HEK293 (cell line): ENCODE data around the gene CXCL8.

Source experiments
- CTCF ChIA-PET: fragments of 350-600 bp; formaldehyde crosslinking; extraction: SDS; loops from one replicate; lab custom pipeline; 2021; ENCODE audit warnings: antibody characterized with exemption; lab: Yijun Ruan, JAX
- POLR2A ChIA-PET: fragments of 300-600 bp; formaldehyde crosslinking; extraction: SDS; loops from one replicate; lab custom pipeline; 2020; ENCODE audit warnings: antibody characterized with exemption, inconsistent platforms; lab: Yijun Ruan, JAX
- H3K27ac ChIP-seq: fragments of 200-500 bp; sonication (Bioruptor generic); 2 replicates; pipeline ENCODE4 v1.5.1; 2014; ENCODE audit warnings: low read depth, low read length, control low read depth, inconsistent platforms; ENCODE audit errors: extremely low read depth
- H3K36me3 ChIP-seq, 2 experiments: fragments of 200-500 bp in 1 of 2; sonication (Bioruptor generic) in 1 of 2; 1 replicate in 1 of 2; 2 replicates in 1 of 2; pipeline ENCODE4 v1.5.1; 2014 to 2017; ENCODE audit warnings: inconsistent platforms in 2 of 2, low read length in 2 of 2; ENCODE audit not compliant: control insufficient read depth in 2 of 2, insufficient read depth in 1 of 2
- H3K4me1 ChIP-seq: fragments of 200-500 bp; sonication (Bioruptor generic); 2 replicates; pipeline ENCODE4 v1.5.1; 2014; ENCODE audit warnings: mild to moderate bottlenecking, low read length, inconsistent platforms; ENCODE audit not compliant: control insufficient read depth, insufficient read depth
- H3K4me3 ChIP-seq: 2 replicates; pipeline ENCODE4 v1.5.1; 2011; ENCODE audit warnings: low read depth, mild to moderate bottlenecking, control low read depth, low read length, moderate library complexity
- H3K9me3 ChIP-seq: fragments of 200-500 bp; sonication (Bioruptor generic); 2 replicates; pipeline ENCODE4 v1.5.1; 2014; ENCODE audit warnings: low read depth, low read length, inconsistent platforms; ENCODE audit not compliant: control insufficient read depth, insufficient read depth
- GLI4 ChIP-seq: fragments of 450-650 bp; formaldehyde crosslinking; IDR thresholded peaks from 2 replicates; pipeline ENCODE4 v1.5.1; 2016; ENCODE audit warnings: missing biosample characterization, missing genetic modification characterization
- GLIS1 ChIP-seq: fragments of 450-650 bp; formaldehyde crosslinking; IDR thresholded peaks from 2 replicates; pipeline ENCODE4 v1.5.1; 2016; ENCODE audit warnings: missing biosample characterization, missing genetic modification characterization
- REPIN1 ChIP-seq: fragments of 450-650 bp; formaldehyde crosslinking; IDR thresholded peaks from 2 replicates; pipeline ENCODE4 v1.5.1; 2017; ENCODE audit warnings: missing biosample characterization, missing genetic modification characterization, low read depth
- SCRT2 ChIP-seq: fragments of 450-650 bp; formaldehyde crosslinking; IDR thresholded peaks from 2 replicates; pipeline ENCODE4 v1.5.1; 2016; ENCODE audit warnings: missing biosample characterization, missing genetic modification characterization
- TRIM28 ChIP-seq: IDR thresholded peaks from 2 replicates; pipeline ENCODE4 v1.6.1; 2011; ENCODE audit warnings: low read length, control low read depth, borderline replicate concordance
- ZIC2 ChIP-seq: fragments of 450-650 bp; formaldehyde crosslinking; IDR thresholded peaks from 2 replicates; pipeline ENCODE4 v1.5.1; 2016; ENCODE audit warnings: missing biosample characterization, missing genetic modification characterization
- ZNF10 ChIP-seq: fragments of 450-650 bp; formaldehyde crosslinking; IDR thresholded peaks from 2 replicates; pipeline ENCODE4 v1.5.1; 2017; ENCODE audit warnings: missing biosample characterization, missing genetic modification characterization
- ZNF114 ChIP-seq: fragments of 450-650 bp; formaldehyde crosslinking; IDR thresholded peaks from 2 replicates; pipeline ENCODE4 v1.5.0; 2017; ENCODE audit warnings: missing biosample characterization, missing genetic modification characterization
- ZNF2 ChIP-seq: fragments of 450-650 bp; formaldehyde crosslinking; IDR thresholded peaks from 2 replicates; pipeline ENCODE4 v1.5.1; 2016; ENCODE audit warnings: missing biosample characterization, missing genetic modification characterization
- ZNF214 ChIP-seq: fragments of 450-650 bp; formaldehyde crosslinking; IDR thresholded peaks from 2 replicates; pipeline ENCODE4 v1.5.1; 2017; ENCODE audit warnings: missing biosample characterization, mild to moderate bottlenecking, missing genetic modification characterization, borderline replicate concordance
- ZNF223 ChIP-seq: fragments of 450-650 bp; formaldehyde crosslinking; IDR thresholded peaks from 2 replicates; pipeline ENCODE4 v1.5.1; 2016; ENCODE audit warnings: missing biosample characterization, missing genetic modification characterization
- ZNF529 ChIP-seq: fragments of 450-650 bp; formaldehyde crosslinking; IDR thresholded peaks from 2 replicates; pipeline ENCODE4 v1.5.1; 2017; ENCODE audit warnings: missing genetic modification characterization, missing biosample characterization; ENCODE audit not compliant: insufficient replicate concordance
- ZNF621 ChIP-seq: fragments of 450-650 bp; formaldehyde crosslinking; IDR thresholded peaks from 2 replicates; pipeline ENCODE4 v1.5.1; 2017; ENCODE audit warnings: missing biosample characterization, missing genetic modification characterization
- ZNF670 ChIP-seq: fragments of 450-650 bp; formaldehyde crosslinking; IDR thresholded peaks from 2 replicates; pipeline ENCODE4 v1.5.1; 2016; ENCODE audit warnings: missing biosample characterization, missing genetic modification characterization, low read depth
- ZNF777 ChIP-seq: fragments of 450-650 bp; formaldehyde crosslinking; IDR thresholded peaks from 2 replicates; pipeline ENCODE4 v1.5.1; 2017; ENCODE audit warnings: missing biosample characterization, missing genetic modification characterization, borderline replicate concordance
- ZNF843 ChIP-seq: fragments of 450-650 bp; formaldehyde crosslinking; IDR thresholded peaks from 2 replicates; pipeline ENCODE4 v1.5.1; 2016; ENCODE audit warnings: missing biosample characterization, missing genetic modification characterization
- ZSCAN16 ChIP-seq: fragments of 450-650 bp; formaldehyde crosslinking; IDR thresholded peaks from 2 replicates; pipeline ENCODE4 v1.5.1; 2016; ENCODE audit warnings: missing biosample characterization, missing genetic modification characterization
- TF ChIP-seq, protein P1 (sequence below): fragments of 450-650 bp; formaldehyde crosslinking; IDR thresholded peaks from 2 replicates; pipeline ENCODE4 v1.5.1; 2016; ENCODE audit warnings: missing biosample characterization, missing genetic modification characterization
- TF ChIP-seq, protein P2 (sequence below): fragments of 450-650 bp; formaldehyde crosslinking; IDR thresholded peaks from 2 replicates; pipeline ENCODE4 v1.5.1; 2016; ENCODE audit warnings: missing biosample characterization, missing genetic modification characterization
- TF ChIP-seq, protein P3 (sequence below): fragments of 450-650 bp; formaldehyde crosslinking; IDR thresholded peaks from 2 replicates; pipeline ENCODE4 v1.5.1; 2016; ENCODE audit warnings: missing biosample characterization, missing genetic modification characterization, low read depth

Gene CXCL8

DNA sequence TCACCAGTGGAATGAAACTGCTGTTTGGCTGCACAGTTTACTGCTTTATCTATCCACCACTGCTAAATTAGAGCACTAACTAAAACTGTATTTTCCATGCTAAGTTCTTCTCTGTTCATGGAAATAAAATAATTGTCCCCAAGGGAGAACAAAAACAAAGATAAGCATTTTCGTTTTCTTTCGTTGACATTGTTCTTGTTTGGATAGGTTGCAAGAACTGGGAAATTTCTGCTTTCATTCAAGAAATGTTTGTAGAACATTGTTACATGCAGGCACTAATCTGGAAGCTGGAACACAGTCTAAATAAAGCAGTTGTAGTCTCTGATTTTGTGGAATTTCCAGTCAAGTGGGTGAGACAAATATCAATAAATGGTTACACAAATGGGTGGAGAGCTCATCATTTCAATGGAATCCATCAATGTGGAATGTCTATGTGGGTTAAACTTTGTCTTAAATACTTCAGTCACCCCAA is 5.8 kb upstream of the CXCL8 start:
- no peaks in the 10 kb centered on the region; the same call in 1 of the 2 replicates for H3K4me1 ChIP-seq
- no peak overlapping the region for H3K4me3 ChIP-seq
- H3K9me3 ChIP-seq, result no peaks in the 10 kb centered on the region
- H3K27ac ChIP-seq, result no peak overlapping the region
- TF ChIP-seq ZNF529, result no peak
- TF ChIP-seq ZNF2 (tag by site-specific recombination), result no peak
- no peak for TF ChIP-seq ZNF670 (tag by site-specific recombination)
- no peak for TF ChIP-seq SCRT2
- TF ChIP-seq REPIN1 (tag by site-specific recombination), result no peak
- TF ChIP-seq ZNF114 (tag by site-specific recombination), result no peak
- no peak for TF ChIP-seq ZNF843 (tag by site-specific recombination)
- TF ChIP-seq GLIS1 (tag by site-specific recombination), result no peak
- TF ChIP-seq ZIC2 (tag by site-specific recombination), result no peak
- no peak for TF ChIP-seq ZNF223 (tag by site-specific recombination)
- no peak for TF ChIP-seq ZNF10 (tag by site-specific recombination)
- TF ChIP-seq, protein P1, sequence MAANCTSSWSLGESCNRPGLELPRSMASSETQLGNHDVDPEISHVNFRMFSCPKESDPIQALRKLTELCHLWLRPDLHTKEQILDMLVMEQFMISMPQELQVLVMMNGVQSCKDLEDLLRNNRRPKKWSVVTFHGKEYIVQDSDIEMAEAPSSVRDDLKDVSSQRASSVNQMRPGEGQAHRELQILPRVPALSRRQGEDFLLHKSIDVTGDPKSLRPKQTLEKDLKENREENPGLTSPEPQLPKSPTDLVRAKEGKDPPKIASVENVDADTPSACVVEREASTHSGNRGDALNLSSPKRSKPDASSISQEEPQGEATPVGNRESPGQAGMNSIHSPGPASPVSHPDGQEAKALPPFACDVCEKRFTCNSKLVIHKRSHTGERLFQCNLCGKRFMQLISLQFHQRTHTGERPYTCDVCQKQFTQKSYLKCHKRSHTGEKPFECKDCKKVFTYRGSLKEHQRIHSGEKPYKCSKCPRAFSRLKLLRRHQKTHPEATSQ, result no peak
- TF ChIP-seq, protein P2, sequence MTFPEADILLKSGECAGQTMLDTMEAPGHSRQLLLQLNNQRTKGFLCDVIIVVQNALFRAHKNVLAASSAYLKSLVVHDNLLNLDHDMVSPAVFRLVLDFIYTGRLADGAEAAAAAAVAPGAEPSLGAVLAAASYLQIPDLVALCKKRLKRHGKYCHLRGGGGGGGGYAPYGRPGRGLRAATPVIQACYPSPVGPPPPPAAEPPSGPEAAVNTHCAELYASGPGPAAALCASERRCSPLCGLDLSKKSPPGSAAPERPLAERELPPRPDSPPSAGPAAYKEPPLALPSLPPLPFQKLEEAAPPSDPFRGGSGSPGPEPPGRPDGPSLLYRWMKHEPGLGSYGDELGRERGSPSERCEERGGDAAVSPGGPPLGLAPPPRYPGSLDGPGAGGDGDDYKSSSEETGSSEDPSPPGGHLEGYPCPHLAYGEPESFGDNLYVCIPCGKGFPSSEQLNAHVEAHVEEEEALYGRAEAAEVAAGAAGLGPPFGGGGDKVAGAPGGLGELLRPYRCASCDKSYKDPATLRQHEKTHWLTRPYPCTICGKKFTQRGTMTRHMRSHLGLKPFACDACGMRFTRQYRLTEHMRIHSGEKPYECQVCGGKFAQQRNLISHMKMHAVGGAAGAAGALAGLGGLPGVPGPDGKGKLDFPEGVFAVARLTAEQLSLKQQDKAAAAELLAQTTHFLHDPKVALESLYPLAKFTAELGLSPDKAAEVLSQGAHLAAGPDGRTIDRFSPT, result no peak
- no peak for TF ChIP-seq GLI4 (tag by site-specific recombination)
- TF ChIP-seq ZNF621, result no peak
- TF ChIP-seq ZNF214 (tag by site-specific recombination), result no peak
- TF ChIP-seq TRIM28, result no peak
- TF ChIP-seq, protein P3, sequence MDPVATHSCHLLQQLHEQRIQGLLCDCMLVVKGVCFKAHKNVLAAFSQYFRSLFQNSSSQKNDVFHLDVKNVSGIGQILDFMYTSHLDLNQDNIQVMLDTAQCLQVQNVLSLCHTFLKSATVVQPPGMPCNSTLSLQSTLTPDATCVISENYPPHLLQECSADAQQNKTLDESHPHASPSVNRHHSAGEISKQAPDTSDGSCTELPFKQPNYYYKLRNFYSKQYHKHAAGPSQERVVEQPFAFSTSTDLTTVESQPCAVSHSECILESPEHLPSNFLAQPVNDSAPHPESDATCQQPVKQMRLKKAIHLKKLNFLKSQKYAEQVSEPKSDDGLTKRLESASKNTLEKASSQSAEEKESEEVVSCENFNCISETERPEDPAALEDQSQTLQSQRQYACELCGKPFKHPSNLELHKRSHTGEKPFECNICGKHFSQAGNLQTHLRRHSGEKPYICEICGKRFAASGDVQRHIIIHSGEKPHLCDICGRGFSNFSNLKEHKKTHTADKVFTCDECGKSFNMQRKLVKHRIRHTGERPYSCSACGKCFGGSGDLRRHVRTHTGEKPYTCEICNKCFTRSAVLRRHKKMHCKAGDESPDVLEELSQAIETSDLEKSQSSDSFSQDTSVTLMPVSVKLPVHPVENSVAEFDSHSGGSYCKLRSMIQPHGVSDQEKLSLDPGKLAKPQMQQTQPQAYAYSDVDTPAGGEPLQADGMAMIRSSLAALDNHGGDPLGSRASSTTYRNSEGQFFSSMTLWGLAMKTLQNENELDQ, result no peak
- TF ChIP-seq ZSCAN16 (tag by site-specific recombination), result no peak
- CTCF ChIA-PET, result no interaction called here
- H3K36me3 ChIP-seq, result no peaks in the 10 kb centered on the region
- POLR2A ChIA-PET, result no interaction called here

DNA sequence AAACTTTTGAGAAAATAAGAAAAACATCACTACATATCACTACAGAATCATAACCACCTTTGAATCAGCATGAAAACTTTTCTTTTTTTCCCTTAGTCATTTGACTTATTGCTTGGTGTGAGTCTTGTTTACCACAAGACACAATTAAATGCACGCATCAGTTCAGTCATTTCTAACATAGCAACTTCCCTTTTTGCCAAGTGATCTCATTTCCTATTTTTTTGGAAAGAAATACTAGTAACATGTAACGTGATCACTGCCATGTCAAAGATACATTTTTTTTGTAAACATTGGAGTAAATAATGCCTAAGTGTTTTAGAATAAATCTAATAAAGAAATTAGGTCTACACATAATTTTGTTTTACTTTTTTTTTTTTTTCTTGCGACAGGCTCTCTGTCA is 5.1 kb upstream of the CXCL8 start:
- Histone ChIP-seq H3K36me3 (no peaks in the 10 kb centered on the region), H3K4me1 (no peaks in the 10 kb centered on the region; the same call in 1 of the 2 replicates), H3K4me3 (no peak overlapping the region), H3K9me3 (no peaks in the 10 kb centered on the region), H3K27ac (no peak overlapping the region)
- POLR2A ChIA-PET, result no interaction called here
- no peak for TF ChIP-seq ZNF777 (tag by site-specific recombination)
- TF ChIP-seq, protein P2, result no peak
- CTCF ChIA-PET, result no interaction called here
